Naive thymus-derived CD4-positive, alpha-beta T cell (primary cell): ENCODE data around the gene C14orf132. TPM values are rescaled to one million over a fixed set of nuclear protein-coding genes. Genes with fewer than 3 reads are reported as not detected.

ENCODE experiments used
- ATAC-seq: fragments of 150-1000 bp; cut with Tn5 transposase; 2 replicates; pipeline ENCODE4 v1.10.0; 2021; ENCODE audit warnings: mild to moderate bottlenecking, moderate library complexity
- CTCF ChIA-PET: fragments of 350-600 bp; sonication (Branson Sonifier 250); formaldehyde crosslinking; loops from one replicate; lab custom pipeline; 2021; ENCODE audit warnings: antibody characterized with exemption; lab: Charles Lee
- POLR2A ChIA-PET: fragments of 350-600 bp; sonication (Branson Sonifier 250); formaldehyde crosslinking; loops from one replicate; lab custom pipeline; 2021; ENCODE audit warnings: antibody characterized with exemption, inconsistent platforms; lab: Charles Lee
- DNase-seq, 9 donors: peaks; one replicate each; pipeline versions ENCODE4 v3.0.0 to v3.0.0-alpha.2; 2020 to 2022; ENCODE audit warnings: mixed read lengths in 1 of 9
- H3K27ac ChIP-seq: one replicate; pipeline ENCODE4 v1.7.0; 2013; ENCODE audit warnings: mild to moderate bottlenecking, low read depth, low read length, moderate library complexity
- H3K27me3 ChIP-seq, 2 donors: one replicate each; pipeline ENCODE4 v1.7.0; 2013; ENCODE audit warnings: low read length in 2 of 2, mild to moderate bottlenecking in 2 of 2, moderate library complexity in 2 of 2; ENCODE audit not compliant: control insufficient read depth in 2 of 2, insufficient read depth in 2 of 2
- H3K36me3 ChIP-seq, 3 experiments: 1 replicate in 2 of 3; 2 replicates in 1 of 3; pipeline ENCODE4 v1.7.0; 2013; ENCODE audit warnings: low read length in 3 of 3, mild to moderate bottlenecking in 3 of 3, moderate library complexity in 1 of 3; ENCODE audit not compliant: insufficient read depth in 3 of 3, control insufficient read depth in 2 of 3
- H3K4me1 ChIP-seq, 2 donors: one replicate each; pipeline ENCODE4 v1.7.0; 2013; ENCODE audit warnings: low read length in 2 of 2, mild to moderate bottlenecking in 2 of 2, moderate library complexity in 1 of 2; ENCODE audit not compliant: control insufficient read depth in 2 of 2, insufficient read depth in 2 of 2
- H3K4me3 ChIP-seq: 2 replicates; pipeline ENCODE4 v1.7.0; 2013; ENCODE audit warnings: mild to moderate bottlenecking, low read length
- H3K9me3 ChIP-seq, 3 experiments: 1 replicate in 2 of 3; 2 replicates in 1 of 3; pipeline ENCODE4 v1.7.0; 2013; ENCODE audit warnings: low read length in 3 of 3; ENCODE audit not compliant: control insufficient read depth in 2 of 3
- H3K27ac Mint-ChIP-seq, 9 donors: one replicate each; pipeline ENCODE4 v1.8.0; 2020 to 2022; ENCODE audit warnings: mixed read lengths in 9 of 9, mild to moderate bottlenecking in 8 of 9, moderate library complexity in 5 of 9, inconsistent platforms in 2 of 9
- H3K27me3 Mint-ChIP-seq, 5 donors: one replicate each; pipeline ENCODE4 v1.8.0; 2021 to 2022; ENCODE audit warnings: mixed read lengths in 5 of 5, mild to moderate bottlenecking in 1 of 5
- H3K36me3 Mint-ChIP-seq, 5 donors: one replicate each; pipeline ENCODE4 v1.8.0; 2020 to 2022; ENCODE audit warnings: mixed read lengths in 5 of 5, mild to moderate bottlenecking in 3 of 5, inconsistent platforms in 1 of 5
- H3K4me1 Mint-ChIP-seq, 7 donors: one replicate each; pipeline ENCODE4 v1.8.0; 2020 to 2022; ENCODE audit warnings: mixed read lengths in 7 of 7, mild to moderate bottlenecking in 3 of 7, inconsistent platforms in 1 of 7
- H3K4me3 Mint-ChIP-seq, 10 donors: one replicate each; pipeline ENCODE4 v1.8.0; 2020 to 2022; ENCODE audit warnings: mild to moderate bottlenecking in 10 of 10, mixed read lengths in 10 of 10, moderate library complexity in 6 of 10, inconsistent platforms in 2 of 10
- H3K9me3 Mint-ChIP-seq, 11 donors: one replicate each; pipeline ENCODE4 v1.8.0; 2020 to 2022; ENCODE audit warnings: mixed read lengths in 11 of 11, mild to moderate bottlenecking in 4 of 11, inconsistent platforms in 1 of 11, moderate library complexity in 1 of 11
- intact Hi-C, 2 donors: fragments of 100-400 bp; cut with micrococcal nuclease; formaldehyde crosslinking; loops; one replicate each; pipeline ENCODE4 v1.15.1; 2023
- polyA plus RNA-seq, 2 donors: library from polyadenylated mRNA; unstranded; fragments of 300-500 nt; fragmentation: Illumina TruSeq; gene quantifications; one replicate each; pipeline ENCODE4 v1.2.3, GENCODE V29; 2021
- total RNA-seq, 6 experiments: library from RNA in 5 of 6; stranded (reverse) in 5 of 6; gene quantifications; 1 replicate in 5 of 6; 2 replicates in 1 of 6; pipeline ENCODE4 v1.2.3 and lab custom pipeline; 2021 to 2026

C14orf132 gene
- total and polyA plus RNA-seq, 7 experiments from 2014 or later = 0.41 to 22.9 (median 7.2) TPM

GRCh38 chr14:96046630-96047029 is 7.5 kb downstream of the C14orf132 start:
- H3K9me3 Mint-ChIP-seq = peaks cover 0 to 7% (median 2%) of the 10 kb centered on the region in 11 donors
- Histone ChIP-seq H3K36me3 (no peaks in the 10 kb centered on the region), H3K4me1 (no peaks in the 10 kb centered on the region), H3K9me3 (no peaks in the 10 kb centered on the region), H3K27ac (no peak overlapping the region), H3K27me3 (peaks cover 0 to 3% of the 10 kb centered on the region in 2 donors), H3K4me3 (no peak overlapping the region)
- CTCF ChIA-PET = no interaction called here
- POLR2A ChIA-PET = no interaction called here
- ATAC-seq = no peak
- peaks cover 0 to 17% (median 8%) of the 10 kb centered on the region in 5 donors for H3K27me3 Mint-ChIP-seq
- DNase-seq = no peak
- peaks cover 0 to 11% (median 2%) of the 10 kb centered on the region in 5 donors for H3K36me3 Mint-ChIP-seq
- intact Hi-C loops = no loop called here
- no peak overlapping the region for H3K4me3 Mint-ChIP-seq
- no peak overlapping the region for H3K27ac Mint-ChIP-seq
- H3K4me1 Mint-ChIP-seq = peaks cover 0 to 2% (median under 1%) of the 10 kb centered on the region in 7 donors

- Mint-ChIP-seq H3K27me3 (peaks cover 0 to 17% (median 4%) of the 10 kb centered on the region in 5 donors), H3K27ac (peak overlapping the region in 1 of 9 donors; percentile 36), H3K4me3 (no peak overlapping the region), H3K36me3 (peaks cover 0 to 16% (median 6%) of the 10 kb centered on the region in 5 donors), H3K9me3 (peaks cover 0 to 7% (median 2%) of the 10 kb centered on the region in 11 donors), H3K4me1 (peaks cover 0 to 6% (median 0%) of the 10 kb centered on the region in 7 donors)
- ChIA-PET CTCF (no interaction called here), POLR2A (no interaction called here)
- Histone ChIP-seq H3K4me1 (no peaks in the 10 kb centered on the region), H3K36me3 (no peaks in the 10 kb centered on the region), H3K27ac (no peak overlapping the region), H3K27me3 (no peaks in the 10 kb centered on the region), H3K9me3 (no peaks in the 10 kb centered on the region), H3K4me3 (no peak overlapping the region)
- intact Hi-C loops = no loop called here
- no peak for DNase-seq
- ATAC-seq = no peak
Observed at GRCh38 chr14:96047101-96047500, 7.9 kb downstream of the C14orf132 start.

GRCh38 chr14:96049932-96050331 is 10.8 kb downstream of the C14orf132 start:
- H3K9me3 ChIP-seq = no peaks in the 10 kb centered on the region
- H3K9me3 Mint-ChIP-seq = peaks cover 0 to 7% (median 2%) of the 10 kb centered on the region in 11 donors
- H3K27ac ChIP-seq = no peak overlapping the region
- peaks cover 0 to 7% (median 0%) of the 10 kb centered on the region in 7 donors for H3K4me1 Mint-ChIP-seq
- peaks cover 0 to 15% (median 11%) of the 10 kb centered on the region in 5 donors for H3K36me3 Mint-ChIP-seq
- H3K4me3 ChIP-seq = no peak overlapping the region
- no peak overlapping the region for H3K4me3 Mint-ChIP-seq
- no peak for ATAC-seq
- intact Hi-C loops = no loop called here
- peaks cover 0 to 11% (median 6%) of the 10 kb centered on the region in 5 donors for H3K27me3 Mint-ChIP-seq
- ChIA-PET POLR2A (no interaction called here), CTCF (interaction anchor here (0.7 kb wide), 1 partner anchor 1261 kb away, joined by 4 read pairs; no protein-coding TSS in a partner anchor)
- H3K4me1 ChIP-seq = no peaks in the 10 kb centered on the region
- H3K27ac Mint-ChIP-seq = peak overlapping the region in 1 of 9 donors; percentile 2
- H3K36me3 ChIP-seq = no peaks in the 10 kb centered on the region
- no peaks in the 10 kb centered on the region for H3K27me3 ChIP-seq
- DNase-seq = no peak

- Histone ChIP-seq H3K9me3 (no peaks in the 10 kb centered on the region), H3K4me1 (no peaks in the 10 kb centered on the region), H3K36me3 (no peaks in the 10 kb centered on the region), H3K4me3 (no peak overlapping the region), H3K27ac (no peak overlapping the region), H3K27me3 (no peaks in the 10 kb centered on the region)
- CTCF ChIA-PET = interaction anchor here (1.2 kb wide), 1 partner anchor 36 kb away, joined by 3 read pairs; no protein-coding TSS in a partner anchor
- Mint-ChIP-seq H3K4me1 (peaks cover 0 to 7% (median 0%) of the 10 kb centered on the region in 7 donors), H3K27ac (peak overlapping the region in 1 of 9 donors; percentile 55), H3K9me3 (peaks cover 0 to 4% (median 0%) of the 10 kb centered on the region in 11 donors), H3K36me3 (peaks cover 0 to 13% (median 7%) of the 10 kb centered on the region in 5 donors), H3K4me3 (no peak overlapping the region), H3K27me3 (peaks cover 0 to 9% (median 6%) of the 10 kb centered on the region in 5 donors)
- intact Hi-C loops = no loop called here
- DNase-seq (no peak), ATAC-seq (no peak)
- POLR2A ChIA-PET = no interaction called here
Observed at GRCh38 chr14:96050482-96050881, 11.3 kb downstream of the C14orf132 start.

GRCh38 chr14:96051231-96051630 is 12.1 kb downstream of the C14orf132 start:
- Mint-ChIP-seq H3K27me3 (peaks cover 0 to 9% (median 6%) of the 10 kb centered on the region in 5 donors), H3K9me3 (peaks cover 0 to 2% (median 0%) of the 10 kb centered on the region in 11 donors), H3K36me3 (peaks cover 0 to 15% (median 6%) of the 10 kb centered on the region in 5 donors), H3K4me3 (no peak overlapping the region), H3K4me1 (peaks cover 0 to 7% (median 0%) of the 10 kb centered on the region in 7 donors), H3K27ac (no peak overlapping the region)
- no peak overlapping the region for H3K27ac ChIP-seq
- no peaks in the 10 kb centered on the region for H3K36me3 ChIP-seq
- ChIA-PET CTCF (interaction anchor here (1.0 to 1.3 kb wide), 3 partner anchors 26 to 52 kb away, joined by 3 to 7 read pairs (median 3); no protein-coding TSS in a partner anchor), POLR2A (no interaction called here)
- intact Hi-C loops = loop anchor here in 1 of 2 donors (1.0 kb wide), 2 partner anchors 39 to 53 kb away; no protein-coding TSS in a partner anchor
- no peak for DNase-seq
- no peak overlapping the region for H3K4me3 ChIP-seq
- H3K4me1 ChIP-seq = no peaks in the 10 kb centered on the region
- no peak for ATAC-seq
- H3K27me3 ChIP-seq = no peaks in the 10 kb centered on the region
- no peaks in the 10 kb centered on the region for H3K9me3 ChIP-seq

- Mint-ChIP-seq H3K9me3 (no peaks in the 10 kb centered on the region), H3K4me3 (no peak overlapping the region), H3K4me1 (peaks cover 0 to 7% (median 0%) of the 10 kb centered on the region in 7 donors), H3K36me3 (peaks cover 0 to 15% (median 6%) of the 10 kb centered on the region in 5 donors), H3K27me3 (peaks cover 0 to 9% (median 6%) of the 10 kb centered on the region in 5 donors), H3K27ac (no peak overlapping the region)
- peak in 4 of 9 donors; percentile 7 to 29 (median 20) for DNase-seq
- intact Hi-C loops = loop anchor here in 1 of 2 donors (1.0 kb wide), 2 partner anchors 40 to 54 kb away; no protein-coding TSS in a partner anchor
- Histone ChIP-seq H3K4me1 (no peaks in the 10 kb centered on the region), H3K27ac (no peak overlapping the region), H3K4me3 (no peak overlapping the region), H3K27me3 (no peaks in the 10 kb centered on the region), H3K36me3 (no peaks in the 10 kb centered on the region), H3K9me3 (no peaks in the 10 kb centered on the region)
- CTCF ChIA-PET = interaction anchor here (0.7 to 1.3 kb wide), 4 partner anchors 13 to 52 kb away, joined by 3 to 7 read pairs (median 4); partner anchors contain the start of gene C14orf132
- no peak for ATAC-seq
- POLR2A ChIA-PET = no interaction called here
Observed at GRCh38 chr14:96051642-96052540, 12.7 kb downstream of the C14orf132 start.
